ENCODE measurements around the gene TRAK2. TPM values are rescaled to one million over a fixed set of nuclear protein-coding genes. Genes with fewer than 3 reads are reported as not detected.

TRAK2 gene
- total RNA-seq, 1 donor from 2014 or later, result 30.3 TPM

DNA sequence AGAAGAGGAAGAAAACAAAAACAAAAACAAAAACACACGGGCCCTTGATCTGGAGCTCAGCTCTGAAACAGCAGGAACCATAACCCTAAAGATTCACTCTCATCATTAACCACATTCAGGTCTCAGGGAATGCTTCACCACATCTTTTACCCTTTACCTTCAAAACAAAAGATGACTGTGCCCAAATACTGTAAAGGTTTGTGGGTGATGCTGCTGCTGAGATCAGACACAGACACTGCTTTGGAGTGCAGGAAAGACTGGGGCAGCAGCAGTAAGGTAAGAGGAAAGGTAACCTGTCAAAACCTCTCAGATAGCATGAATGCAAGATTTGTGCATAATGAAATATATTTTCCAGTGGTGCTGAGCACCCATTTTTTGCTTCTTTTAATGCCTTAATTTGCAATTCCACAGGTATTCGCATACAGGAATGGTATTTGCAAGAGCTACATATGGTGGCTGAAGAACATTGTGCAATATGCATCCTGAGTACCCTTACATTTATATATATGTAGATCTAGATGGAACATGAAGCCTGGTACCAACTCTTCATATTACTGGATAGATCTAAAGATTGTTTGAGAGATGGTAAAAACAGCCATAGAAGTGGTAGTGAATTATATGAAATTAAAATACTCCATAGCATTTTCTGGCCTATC lies 90.1 kb downstream of the TRAK2 start:
- DNase-seq (ENCODE audit: low read depth, low spot score), result no peak

DNA sequence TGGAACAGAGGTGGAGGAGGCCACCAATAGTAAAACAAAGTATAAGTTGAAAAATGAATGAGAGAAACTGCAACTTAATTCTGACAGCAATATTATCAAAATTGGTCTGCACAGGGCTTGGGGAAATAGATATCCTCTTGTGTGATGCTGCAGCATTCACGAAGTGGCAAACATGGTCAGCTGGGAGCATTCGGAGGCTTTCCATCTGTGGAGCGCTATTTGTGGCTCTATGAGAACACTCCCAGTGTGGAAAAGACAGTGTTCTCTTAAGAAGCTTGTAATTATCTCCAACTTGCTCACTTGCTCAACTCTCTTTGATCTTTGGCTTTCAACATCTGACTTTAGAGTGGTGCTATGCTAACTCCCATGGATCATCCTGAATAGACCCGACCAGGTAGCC lies 91.0 kb downstream of the TRAK2 start:
- DNase-seq (ENCODE audit: low read depth, low spot score), result no peak

DNA sequence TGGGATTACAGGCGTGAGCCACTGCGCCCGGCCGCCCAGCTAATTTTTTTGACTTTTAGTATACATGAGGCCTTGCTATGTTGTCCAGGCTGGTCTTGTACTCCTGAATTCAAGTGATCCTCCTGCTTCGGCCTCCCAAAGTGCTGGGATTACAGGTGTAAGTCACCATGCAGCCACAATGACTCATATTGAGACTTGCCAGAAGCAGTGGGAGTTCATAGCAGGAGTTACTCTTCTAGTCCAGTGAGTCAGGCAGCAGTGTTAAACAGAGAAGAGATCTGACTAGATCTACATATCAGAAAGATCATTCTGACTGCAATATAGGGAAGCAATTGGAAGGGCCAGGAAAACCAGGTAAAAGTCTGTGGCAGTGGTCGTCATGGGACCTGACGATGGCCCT lies 92.6 kb downstream of the TRAK2 start:
- DNase-seq (ENCODE audit: low read depth, low spot score), result no peak

DNA sequence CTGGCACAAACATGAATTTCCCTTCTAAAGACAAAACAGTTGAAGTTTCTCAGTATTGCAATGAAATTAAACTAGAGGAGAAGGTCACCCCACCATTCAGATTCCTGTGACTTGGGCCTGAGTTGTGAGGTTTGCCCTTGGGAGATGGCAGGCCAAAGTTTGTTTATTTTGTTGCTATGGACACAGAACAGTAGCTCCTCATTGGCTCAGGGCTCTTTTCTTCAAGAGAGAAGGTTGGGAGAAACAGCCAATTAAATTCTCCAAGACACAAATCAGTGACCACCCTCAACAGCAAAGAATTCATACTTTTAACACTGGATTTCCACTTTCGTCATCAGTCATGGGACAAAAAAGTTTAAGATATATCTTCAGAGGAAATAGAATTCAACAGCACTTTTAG lies 94.0 kb downstream of the TRAK2 start, which contains the start of gene FLACC1:
FLACC1 (minus strand) TSS at position 125 of the 400 bp plus-strand sequence. CDS start 5,941 bp downstream, outside the sequence.
- DNase-seq (ENCODE audit: low read depth, low spot score), result no peak

DNA sequence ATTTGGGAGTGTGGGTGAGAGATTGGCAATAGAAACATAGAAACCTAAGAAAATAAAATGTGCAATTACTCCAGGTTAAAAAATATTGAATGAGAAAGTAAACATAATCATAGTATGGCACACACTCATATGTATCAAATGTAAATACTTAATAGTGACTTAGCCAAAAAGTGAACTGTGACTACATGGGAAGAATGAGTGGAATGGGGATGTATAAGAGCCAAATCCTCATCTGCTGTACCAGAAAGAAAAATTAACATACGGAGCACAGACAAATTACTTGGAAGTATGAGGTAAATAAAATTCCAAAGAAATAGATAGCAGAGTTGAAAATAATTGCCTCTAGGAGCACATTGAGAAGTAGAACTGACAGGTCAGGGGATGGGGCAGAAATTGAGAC lies 98.1 kb downstream of the TRAK2 start:
- no peak for DNase-seq (ENCODE audit: low read depth, low spot score)

GRCh38 chr2:201350879-201351278 lies 100.4 kb downstream of the TRAK2 start:
- DNase-seq (ENCODE audit: low read depth, low spot score), result no peak

DNA sequence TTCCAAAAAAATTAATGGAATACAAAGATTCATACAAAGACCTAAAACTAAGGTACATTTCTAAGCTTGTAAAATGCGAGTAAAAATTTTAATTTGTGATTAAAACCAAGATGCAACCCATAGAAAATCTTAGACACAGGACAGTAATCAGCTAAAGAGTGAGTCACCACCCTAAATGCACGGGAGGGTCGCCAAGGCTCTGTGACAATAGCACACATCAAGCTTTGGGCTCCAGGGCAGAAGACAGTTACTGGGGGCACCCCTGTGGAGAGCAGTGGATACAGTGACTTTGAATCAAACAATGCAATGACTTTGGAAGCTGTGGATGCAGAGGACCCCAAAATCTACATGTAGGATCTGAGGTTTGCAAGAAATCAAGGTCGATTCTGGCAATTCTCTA lies 101.7 kb downstream of the TRAK2 start:
- DNase-seq (ENCODE audit: low read depth, low spot score), result no peak

DNA sequence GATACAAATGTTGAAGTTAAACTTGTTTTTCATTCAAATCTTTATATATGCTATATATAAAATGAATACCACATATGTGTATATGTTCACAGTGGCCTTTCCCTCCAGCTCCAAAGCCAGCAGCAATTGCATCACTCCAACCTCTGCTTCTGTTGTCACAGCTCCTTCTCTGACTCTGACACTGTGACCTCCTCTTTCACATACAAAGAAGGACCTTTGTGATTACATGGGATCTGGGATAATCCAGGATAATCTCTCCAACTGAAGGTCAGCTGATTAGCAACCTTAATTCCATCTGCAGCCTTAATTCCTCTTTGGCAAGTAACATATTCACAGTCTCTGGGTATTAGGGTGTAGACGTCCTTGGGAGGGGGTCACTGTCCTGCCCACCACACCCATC lies 102.5 kb downstream of the TRAK2 start:
- no peak for DNase-seq (ENCODE audit: low read depth, low spot score)

DNA sequence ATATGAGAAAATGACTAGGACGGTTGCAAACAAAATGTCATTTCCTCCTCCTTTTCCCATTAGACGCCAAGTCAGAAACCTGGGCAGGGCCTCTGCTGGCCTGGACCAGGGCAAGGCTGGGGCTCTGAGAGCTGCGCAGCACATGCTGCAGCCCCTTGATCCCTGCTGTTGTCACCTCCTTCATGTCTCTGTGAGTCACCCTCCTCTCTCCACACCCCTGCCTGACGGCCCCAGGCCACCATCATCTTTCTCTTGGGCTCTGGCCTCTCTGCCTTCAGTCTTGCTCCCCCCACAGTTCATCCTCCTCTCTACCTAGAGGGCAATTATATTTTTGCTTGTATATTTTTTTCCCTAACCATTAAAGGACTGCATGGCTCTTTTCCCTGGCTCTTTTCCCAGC lies 104.1 kb downstream of the TRAK2 start:
- DNase-seq (ENCODE audit: low read depth, low spot score), result no peak

DNA sequence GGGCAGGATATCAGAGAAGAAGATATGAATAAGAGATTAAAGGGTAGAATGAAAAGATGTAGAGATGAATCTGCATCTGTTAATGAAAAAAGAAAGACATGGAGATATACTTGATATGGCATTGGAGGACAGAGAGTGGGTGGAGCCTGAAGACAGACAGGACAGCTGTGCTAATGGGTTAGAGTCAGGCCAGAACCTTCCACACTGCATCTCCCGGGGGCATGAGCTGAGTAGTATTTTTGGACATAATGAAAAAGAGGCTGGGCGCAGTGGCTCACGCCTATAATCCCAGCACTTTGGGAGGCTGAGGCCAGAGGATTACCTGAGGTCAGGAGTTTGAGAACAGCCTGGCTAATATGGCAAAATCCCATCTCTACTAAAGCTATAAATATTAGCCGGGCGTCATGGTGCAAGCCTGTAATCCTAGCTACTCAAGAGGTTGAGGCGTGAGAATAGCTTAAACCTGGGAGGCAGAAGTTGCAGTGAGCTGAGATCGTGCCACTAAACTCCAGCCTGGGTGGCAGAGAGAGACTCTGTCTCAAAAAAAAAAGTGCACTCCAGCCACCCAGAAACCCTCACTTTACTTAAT lies 105.5 kb downstream of the TRAK2 start:
- no peak for DNase-seq (ENCODE audit: low read depth, low spot score)

GRCh38 chr2:201344663-201345366 lies 106.4 kb downstream of the TRAK2 start:
- DNase-seq (ENCODE audit: low read depth, low spot score), result no peak

GRCh38 chr2:201343559-201343958 lies 107.7 kb downstream of the TRAK2 start:
- DNase-seq (ENCODE audit: low read depth, low spot score), result no peak

GRCh38 chr2:201342923-201343322 lies 108.3 kb downstream of the TRAK2 start:
- DNase-seq (ENCODE audit: low read depth, low spot score), result no peak

GRCh38 chr2:201329409-201329808 lies 121.8 kb downstream of the TRAK2 start:
- DNase-seq (ENCODE audit: low read depth, low spot score), result no peak

DNA sequence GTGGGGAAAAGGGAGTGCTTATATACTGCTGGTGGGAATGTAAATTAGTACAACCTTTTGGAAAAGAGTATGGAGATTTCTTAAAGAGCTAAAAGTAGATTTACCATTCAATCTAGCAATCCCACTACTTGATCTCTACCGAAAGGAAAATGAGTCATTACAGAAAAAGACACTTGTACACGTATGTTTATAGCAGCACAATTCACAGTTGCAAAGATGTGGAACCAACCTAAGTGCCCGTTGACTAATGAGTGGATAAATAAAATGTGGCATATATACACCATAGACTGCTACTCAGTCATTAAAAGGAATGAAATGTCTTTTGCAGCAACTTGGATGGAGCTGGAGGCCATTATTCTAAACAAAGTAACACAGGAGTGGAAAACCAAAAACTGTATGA lies 123.6 kb downstream of the TRAK2 start:
- DNase-seq (ENCODE audit: low read depth, low spot score), result no peak

Other genes with a start within 250 kb of the TRAK2 start
- 14.0 and 21.5 TPM in 2 replicates for gene CASP8, start 190.9 kb downstream of the TRAK2 start, total RNA-seq
- 0.33 and 0.56 TPM in 2 replicates for gene FLACC1, start 94.1 kb downstream of the TRAK2 start, total RNA-seq
- gene STRADB, start 282 bp upstream of the TRAK2 start, total RNA-seq, result 21.5 and 26.3 TPM in 2 replicates
- gene TMEM237, start 192.0 kb upstream of the TRAK2 start, total RNA-seq, result 31.5 and 81.9 TPM in 2 replicates
- 9.0 TPM in 2 replicates for gene MPP4, start 247.2 kb upstream of the TRAK2 start, total RNA-seq